ENCODE data around the gene NFIA. TPM values are rescaled to one million over a fixed set of nuclear protein-coding genes. Genes with fewer than 3 reads are reported as not detected.

NFIA gene
- total RNA-seq, 1 experiment from 2014 or later = 65.4 TPM

GRCh38 chr1:61356995-61357394 is 274.6 kb downstream of the NFIA start:
- ChIA-PET POLR2A (ENCODE audit: low non-redundant PET) (no interaction called here), CTCF (no interaction called here)
- no TSS peak for BruUV-seq (replicated peaks)
- Histone ChIP-seq H3K9me3 (ENCODE audit: low read depth, low read length, poor library complexity, severe bottlenecking) (no peaks in the 10 kb centered on the region), H3K27me3 (replicated peaks; ENCODE audit: insufficient read depth, low read depth, low read length, poor library complexity) (no peaks in the 10 kb centered on the region), H3K4me1 (ENCODE audit: insufficient read depth, low read length, poor library complexity, severe bottlenecking) (peaks cover 15% of the 10 kb centered on the region), H3K4me3 (ENCODE audit: low read depth, low read length, poor library complexity, severe bottlenecking) (no peak overlapping the region), H3K36me3 (ENCODE audit: insufficient read depth, low read length, poor library complexity, severe bottlenecking) (peaks cover 14% of the 10 kb centered on the region), H3K27ac (ENCODE audit: low read depth, low read length, poor library complexity, severe bottlenecking) (no peak overlapping the region)
- TF ChIP-seq CTCF (conservative IDR thresholded peaks at IDR 0.05; ENCODE audit: low read depth, low read length) = no peak
- TF ChIP-seq EZH2 (IDR thresholded peaks at IDR 0.05; ENCODE audit: borderline replicate concordance, low read depth, low read length, poor library complexity, severe bottlenecking) = no peak
- intact Hi-C loops (cut with micrococcal nuclease; ENCODE audit: unreplicated experiment) = loop anchor here (5.0 kb wide), 1 partner anchor 95 kb away; no protein-coding TSS in a partner anchor
- no peak for DNase-seq (ENCODE audit: low spot score)

GRCh38 chr1:61357539-61357938 is 275.2 kb downstream of the NFIA start:
- intact Hi-C loops (cut with micrococcal nuclease; ENCODE audit: unreplicated experiment) = loop anchor here (5.0 kb wide), 1 partner anchor 95 kb away; no protein-coding TSS in a partner anchor
- no TSS peak for BruUV-seq (replicated peaks)
- ChIA-PET CTCF (no interaction called here), POLR2A (ENCODE audit: low non-redundant PET) (no interaction called here)
- TF ChIP-seq EZH2 (IDR thresholded peaks at IDR 0.05; ENCODE audit: borderline replicate concordance, low read depth, low read length, poor library complexity, severe bottlenecking) (no peak), CTCF (conservative IDR thresholded peaks at IDR 0.05; ENCODE audit: low read depth, low read length) (no peak)
- no peak for DNase-seq (ENCODE audit: low spot score)
- H3K27ac ChIP-seq (ENCODE audit: low read depth, low read length, poor library complexity, severe bottlenecking) = no peak overlapping the region
- H3K27me3 ChIP-seq (replicated peaks; ENCODE audit: insufficient read depth, low read depth, low read length, poor library complexity) = no peaks in the 10 kb centered on the region
- H3K36me3 ChIP-seq (ENCODE audit: insufficient read depth, low read length, poor library complexity, severe bottlenecking) = peaks cover 14% of the 10 kb centered on the region
- H3K9me3 ChIP-seq (ENCODE audit: low read depth, low read length, poor library complexity, severe bottlenecking) = no peaks in the 10 kb centered on the region
- H3K4me3 ChIP-seq (ENCODE audit: low read depth, low read length, poor library complexity, severe bottlenecking) = no peak overlapping the region
- peaks cover 20% of the 10 kb centered on the region for H3K4me1 ChIP-seq (ENCODE audit: insufficient read depth, low read length, poor library complexity, severe bottlenecking)

GRCh38 chr1:61358770-61359455 is 276.6 kb downstream of the NFIA start:
- DNase-seq (ENCODE audit: low spot score) = no peak
- POLR2A ChIA-PET (ENCODE audit: low non-redundant PET) = no interaction called here
- no peaks in the 10 kb centered on the region for H3K9me3 ChIP-seq (ENCODE audit: low read depth, low read length, poor library complexity, severe bottlenecking)
- no TSS peak for BruUV-seq (replicated peaks)
- TF ChIP-seq CTCF (conservative IDR thresholded peaks at IDR 0.05; ENCODE audit: low read depth, low read length) (no peak), EZH2 (IDR thresholded peaks at IDR 0.05; ENCODE audit: borderline replicate concordance, low read depth, low read length, poor library complexity, severe bottlenecking) (no peak)
- H3K4me1 ChIP-seq (ENCODE audit: insufficient read depth, low read length, poor library complexity, severe bottlenecking) = peaks cover 20% of the 10 kb centered on the region
- H3K27ac ChIP-seq (ENCODE audit: low read depth, low read length, poor library complexity, severe bottlenecking) = no peak overlapping the region
- no peak overlapping the region for H3K4me3 ChIP-seq (ENCODE audit: low read depth, low read length, poor library complexity, severe bottlenecking)
- H3K36me3 ChIP-seq (ENCODE audit: insufficient read depth, low read length, poor library complexity, severe bottlenecking) = peaks cover 2% of the 10 kb centered on the region
- CTCF ChIA-PET = no interaction called here
- intact Hi-C loops (cut with micrococcal nuclease; ENCODE audit: unreplicated experiment) = loop anchor here (5.0 kb wide), 1 partner anchor 93 kb away; no protein-coding TSS in a partner anchor
- no peaks in the 10 kb centered on the region for H3K27me3 ChIP-seq (replicated peaks; ENCODE audit: insufficient read depth, low read depth, low read length, poor library complexity)
